ENCODE data around the gene C18orf63. TPM values are rescaled to one million over a fixed set of nuclear protein-coding genes. Genes with fewer than 3 reads are reported as not detected.
A peak's percentile ranks its signal among the peaks of the same experiment; 100 is the strongest.
"Not testable (repeated sequence)": the region's sequence is repeated elsewhere in the genome, so short reads cannot be mapped to it uniquely, and the experiment has no call there.

Gene C18orf63
- total RNA-seq (2014; rRNA removed; shearing (Covaris generic)) = not detected in 2 replicates

GRCh38 chr18:74315464-74316256 is at the start of gene C18orf63:
Gene C18orf63 (plus strand): TSS chr18:74315839. CDS start chr18:74317866, 2,027 bp downstream.
- DNase-seq (ENCODE audit: low spot score) = no peak

GRCh38 chr18:74266161-74266560 is 49.5 kb upstream of the C18orf63 start:
- peak; percentile 52 for DNase-seq (ENCODE audit: low spot score)

GRCh38 chr18:74268175-74268574 is 47.5 kb upstream of the C18orf63 start:
- DNase-seq (ENCODE audit: low spot score) = no peak

GRCh38 chr18:74268933-74269620 is 46.6 kb upstream of the C18orf63 start:
- DNase-seq (ENCODE audit: low spot score) = no peak

GRCh38 chr18:74271635-74272034 is 44.0 kb upstream of the C18orf63 start:
- no peak for DNase-seq (ENCODE audit: low spot score)

- DNase-seq (ENCODE audit: low spot score) = no peak
Observed at GRCh38 chr18:74273394-74273793, 42.2 kb upstream of the C18orf63 start.

GRCh38 chr18:74274700-74275099 is 40.9 kb upstream of the C18orf63 start:
- DNase-seq (ENCODE audit: low spot score) = no peak

- no peak for DNase-seq (ENCODE audit: low spot score)
Observed at GRCh38 chr18:74275736-74276135, 39.9 kb upstream of the C18orf63 start.

- no peak for DNase-seq (ENCODE audit: low spot score)
Observed at GRCh38 chr18:74276609-74277008, 39.0 kb upstream of the C18orf63 start.

- DNase-seq (ENCODE audit: low spot score) = no peak
Observed at GRCh38 chr18:74277296-74277695, 38.3 kb upstream of the C18orf63 start.

GRCh38 chr18:74278058-74278457 is 37.6 kb upstream of the C18orf63 start:
- no peak for DNase-seq (ENCODE audit: low spot score)

GRCh38 chr18:74278983-74279382 is 36.7 kb upstream of the C18orf63 start:
- DNase-seq (ENCODE audit: low spot score) = no peak

- DNase-seq (ENCODE audit: low spot score) = no peak
Observed at GRCh38 chr18:74281011-74281979, 34.3 kb upstream of the C18orf63 start.

GRCh38 chr18:74281980-74282754 is 33.5 kb upstream of the C18orf63 start:
- peak; percentile 48 for DNase-seq (ENCODE audit: low spot score)

GRCh38 chr18:74282755-74283554 is 32.7 kb upstream of the C18orf63 start:
- DNase-seq (ENCODE audit: low spot score) = peak; percentile 23

GRCh38 chr18:74283646-74284045 is 32.0 kb upstream of the C18orf63 start:
- no peak for DNase-seq (ENCODE audit: low spot score)

GRCh38 chr18:74284191-74284979 is 31.3 kb upstream of the C18orf63 start:
- no peak for DNase-seq (ENCODE audit: low spot score)

GRCh38 chr18:74284980-74285355 is 30.7 kb upstream of the C18orf63 start:
- DNase-seq (ENCODE audit: low spot score) = no peak

GRCh38 chr18:74285583-74285982 is 30.1 kb upstream of the C18orf63 start:
- DNase-seq (ENCODE audit: low spot score) = not testable (repeated sequence)
